Upper lobe of left lung (tissue), 4 donors: ENCODE results near the gene FRMPD2.

Experiments used
- EP300 ChIP-seq, 4 donors: sonication (generic); formaldehyde crosslinking; IDR thresholded peaks; one replicate each; pipeline ENCODE4 v1.5.1; 2017; ENCODE audit warnings: antibody characterized with exemption in 4 of 4, control low read depth in 2 of 4
- POLR2A ChIP-seq, 4 donors: fragments of 450-650 bp; IDR thresholded peaks; one replicate each; pipeline ENCODE4 v1.5.1; 2016 to 2017; ENCODE audit warnings: antibody characterized with exemption in 4 of 4, mild to moderate bottlenecking in 2 of 4
- POLR2AphosphoS5 ChIP-seq, 2 donors: sonication (generic); formaldehyde crosslinking; IDR thresholded peaks; one replicate each; pipeline ENCODE4 v1.5.1; 2017; ENCODE audit warnings: antibody characterized with exemption in 2 of 2
- TF ChIP-seq, protein P1 (sequence below), 6 experiments: fragments of 450-650 bp in 4 of 6; fragments of 200-600 bp in 2 of 6; sonication (generic) in 2 of 6; IDR thresholded peaks; one replicate each; pipeline ENCODE4 v1.5.1; 2016 to 2019; ENCODE audit warnings: antibody characterized with exemption in 6 of 6

DNA sequence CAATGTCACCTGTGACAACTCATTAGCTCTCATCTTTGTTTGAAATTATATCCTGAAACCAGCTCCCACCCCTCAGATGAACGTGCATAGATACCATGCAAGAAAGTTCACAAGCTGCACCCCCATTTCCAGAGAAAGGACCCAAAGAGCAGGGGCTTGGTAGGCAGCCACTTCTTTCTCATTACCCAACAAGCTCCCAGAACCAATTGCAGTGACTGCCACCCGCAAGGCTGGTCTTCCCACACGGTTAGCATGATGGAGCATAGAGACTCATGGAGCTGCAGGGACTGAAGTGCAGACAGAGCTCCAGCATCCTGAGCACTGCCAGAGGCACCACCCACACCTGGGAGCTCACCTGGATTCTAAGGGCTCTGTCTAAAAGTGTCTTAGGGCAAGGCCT lies 28.5 kb downstream of the FRMPD2 start:
- TF ChIP-seq POLR2A (IDR thresholded peaks at IDR 0.05), result no peak
- TF ChIP-seq, protein P1, sequence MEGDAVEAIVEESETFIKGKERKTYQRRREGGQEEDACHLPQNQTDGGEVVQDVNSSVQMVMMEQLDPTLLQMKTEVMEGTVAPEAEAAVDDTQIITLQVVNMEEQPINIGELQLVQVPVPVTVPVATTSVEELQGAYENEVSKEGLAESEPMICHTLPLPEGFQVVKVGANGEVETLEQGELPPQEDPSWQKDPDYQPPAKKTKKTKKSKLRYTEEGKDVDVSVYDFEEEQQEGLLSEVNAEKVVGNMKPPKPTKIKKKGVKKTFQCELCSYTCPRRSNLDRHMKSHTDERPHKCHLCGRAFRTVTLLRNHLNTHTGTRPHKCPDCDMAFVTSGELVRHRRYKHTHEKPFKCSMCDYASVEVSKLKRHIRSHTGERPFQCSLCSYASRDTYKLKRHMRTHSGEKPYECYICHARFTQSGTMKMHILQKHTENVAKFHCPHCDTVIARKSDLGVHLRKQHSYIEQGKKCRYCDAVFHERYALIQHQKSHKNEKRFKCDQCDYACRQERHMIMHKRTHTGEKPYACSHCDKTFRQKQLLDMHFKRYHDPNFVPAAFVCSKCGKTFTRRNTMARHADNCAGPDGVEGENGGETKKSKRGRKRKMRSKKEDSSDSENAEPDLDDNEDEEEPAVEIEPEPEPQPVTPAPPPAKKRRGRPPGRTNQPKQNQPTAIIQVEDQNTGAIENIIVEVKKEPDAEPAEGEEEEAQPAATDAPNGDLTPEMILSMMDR (IDR thresholded peaks at IDR 0.05), result no peak
- no peak for TF ChIP-seq EP300 (IDR thresholded peaks at IDR 0.05)
- TF ChIP-seq POLR2AphosphoS5 (IDR thresholded peaks at IDR 0.05), result no peak
